GM19372 (cell line): ENCODE data around the gene CCT2.

Experiments
- ATAC-seq: cut with Tn5 transposase; IDR thresholded peaks from one replicate; pipeline ENCODE4 v1.9.1; 2021; ENCODE audit warnings: mild to moderate bottlenecking, low read depth, moderate library complexity; ENCODE audit not compliant: unreplicated experiment

Gene CCT2

DNA sequence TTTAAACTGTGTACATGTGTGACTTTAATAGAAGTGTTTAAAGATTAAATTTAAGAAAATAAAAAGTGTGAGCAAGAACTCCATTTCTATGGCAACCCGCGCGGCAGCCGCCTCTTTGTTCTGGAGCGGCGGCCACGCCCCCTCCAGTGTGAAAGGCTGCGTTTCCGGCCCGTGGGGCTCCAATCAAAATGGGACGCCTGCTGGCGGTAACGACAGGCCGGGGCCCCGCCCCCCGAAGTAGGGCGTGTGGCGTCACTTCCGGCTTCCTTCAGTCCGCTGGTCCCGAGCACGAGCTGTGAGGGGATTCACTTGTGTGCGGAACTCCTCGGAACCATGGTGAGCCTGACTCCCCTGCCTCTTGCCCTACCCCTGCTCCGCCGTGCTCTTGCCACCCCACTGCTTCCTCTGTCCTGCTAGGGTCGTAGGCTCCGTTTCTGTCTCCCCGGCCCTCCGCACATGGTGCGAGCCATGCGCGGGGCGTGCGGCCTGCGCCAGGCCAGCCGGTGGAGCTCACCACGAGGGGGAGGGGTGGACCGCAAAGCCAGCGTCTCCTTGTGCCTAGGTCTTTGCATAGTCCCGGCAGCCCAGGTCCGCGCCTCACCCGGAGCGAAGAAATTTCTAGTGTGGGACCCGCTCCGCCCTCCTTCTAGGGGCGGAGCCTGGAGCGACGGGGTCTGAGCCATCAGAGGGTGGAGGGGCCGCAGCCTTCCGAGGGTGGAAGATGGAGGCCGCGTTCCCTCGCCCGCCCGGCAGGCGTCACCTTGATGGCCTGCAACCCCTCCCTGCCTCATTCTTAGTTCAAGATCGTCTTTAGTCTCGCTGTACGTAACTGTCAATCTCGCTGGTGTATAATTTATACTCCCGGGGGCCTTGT, at the start of gene CCT2:
CCT2 (plus strand) TSS at position 271 of the 874 bp plus-strand sequence; CDS start at position 334, 63 bp downstream.
- ATAC-seq: peak; percentile 95

DNA sequence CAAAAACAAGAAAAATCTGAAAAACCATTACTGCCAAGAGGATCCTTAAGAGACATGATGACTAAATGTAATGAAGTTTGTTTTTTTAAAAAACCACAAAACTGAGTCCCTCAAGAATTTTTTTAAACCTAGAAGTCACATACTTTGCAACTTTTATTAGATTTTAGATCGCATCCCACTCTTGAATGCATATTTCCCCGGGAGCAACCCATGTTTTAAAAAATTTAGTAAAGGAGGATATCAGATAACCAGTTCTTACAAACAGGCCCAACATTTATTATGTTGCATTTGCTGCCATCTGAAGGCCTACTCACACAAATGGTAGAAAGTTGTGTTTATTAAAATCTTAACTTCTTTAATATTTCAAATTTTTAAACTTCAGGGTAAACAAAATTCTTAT, 44.3 kb upstream of the CCT2 start:
- no peak for ATAC-seq

DNA sequence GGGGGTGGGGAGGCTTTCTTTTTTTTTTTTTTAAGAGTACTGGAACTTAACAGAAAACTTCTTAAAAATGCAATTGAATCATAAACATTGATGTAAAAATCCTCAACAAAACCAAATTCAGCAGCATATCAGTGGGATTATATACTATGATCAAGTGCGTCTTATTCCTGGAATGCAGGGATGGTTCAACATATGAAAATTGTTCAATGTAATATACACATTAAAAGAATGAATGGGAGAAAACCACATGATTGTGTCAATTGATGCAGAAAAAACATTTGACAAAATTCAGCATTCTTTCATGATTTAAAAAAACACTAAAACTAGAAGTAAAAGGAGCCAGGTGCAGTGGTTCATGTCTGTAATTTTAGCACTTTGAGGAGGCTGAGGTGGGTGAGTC, 41.2 kb upstream of the CCT2 start:
- ATAC-seq: no peak

DNA sequence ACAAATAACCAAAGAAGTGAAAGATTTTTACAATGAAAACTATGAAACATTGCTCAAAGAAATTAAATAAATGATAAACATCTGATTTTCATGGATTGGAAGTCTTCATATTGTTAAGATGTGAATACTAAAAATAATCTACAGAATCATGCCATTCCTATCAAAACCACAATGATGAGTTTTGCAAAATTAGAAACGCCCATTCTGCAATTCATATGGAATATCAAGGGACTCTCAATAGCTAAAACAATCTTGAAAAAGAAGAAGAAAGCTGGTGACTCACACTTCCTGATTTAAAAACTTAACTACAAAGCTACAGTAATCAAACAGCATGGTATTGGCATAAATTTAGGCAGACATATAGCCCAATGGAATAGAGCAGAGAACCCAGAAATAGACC, 40.2 kb upstream of the CCT2 start:
- ATAC-seq: no peak

DNA sequence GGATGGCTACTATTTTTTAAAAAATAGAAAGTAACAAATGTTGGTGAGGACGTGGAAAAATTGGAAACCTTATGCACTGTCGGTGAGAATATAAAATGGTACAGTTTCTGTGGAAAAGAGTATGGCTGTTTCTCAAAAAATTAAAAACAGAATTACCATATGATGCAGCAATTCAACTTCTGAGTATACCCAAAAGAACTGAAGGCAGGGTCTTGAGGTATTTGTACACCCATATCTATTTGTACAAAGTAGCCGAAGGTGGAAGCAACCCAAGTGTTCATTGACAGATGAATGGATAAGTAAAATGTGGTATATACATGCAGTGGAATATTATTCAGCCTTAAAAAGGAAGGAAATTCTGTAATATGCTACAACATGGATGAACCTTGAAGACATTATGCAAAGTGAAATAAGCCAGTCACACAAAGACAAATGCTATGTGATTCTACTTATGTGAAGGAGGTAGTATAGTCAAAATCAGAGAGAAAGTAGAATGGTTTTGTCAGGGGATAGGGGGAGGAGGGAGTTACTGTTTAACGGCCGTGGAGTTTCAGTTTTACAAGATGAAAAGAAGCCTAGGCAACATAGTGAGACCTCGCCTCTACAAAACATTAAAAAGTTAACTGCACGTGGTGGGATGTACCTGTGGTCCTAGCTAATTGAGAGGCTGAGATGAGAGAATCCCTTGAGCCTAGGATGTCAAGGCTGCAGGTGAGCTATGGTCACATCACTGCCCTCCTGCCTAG, 38.4 kb upstream of the CCT2 start:
- peak; percentile 81 for ATAC-seq

DNA sequence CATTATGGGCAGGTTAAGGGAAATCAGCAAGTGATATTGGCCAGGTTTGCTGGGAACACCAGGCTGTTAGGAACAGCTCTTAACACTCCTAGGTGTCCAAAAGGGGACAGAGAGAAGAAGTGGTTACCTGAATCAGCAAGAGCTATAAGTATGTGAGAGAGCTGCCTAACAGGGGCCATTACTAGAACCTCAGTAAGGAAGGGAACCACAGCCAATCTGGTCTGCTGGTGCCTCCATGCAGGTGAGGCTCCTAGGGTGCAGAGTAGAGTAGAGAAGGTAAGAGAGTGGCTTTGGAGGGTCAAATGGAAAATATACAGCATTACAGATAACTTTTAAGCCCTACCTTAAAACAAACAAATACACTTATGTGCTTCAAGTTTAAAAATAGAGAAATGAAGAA, 36.6 kb upstream of the CCT2 start:
- ATAC-seq: no peak

DNA sequence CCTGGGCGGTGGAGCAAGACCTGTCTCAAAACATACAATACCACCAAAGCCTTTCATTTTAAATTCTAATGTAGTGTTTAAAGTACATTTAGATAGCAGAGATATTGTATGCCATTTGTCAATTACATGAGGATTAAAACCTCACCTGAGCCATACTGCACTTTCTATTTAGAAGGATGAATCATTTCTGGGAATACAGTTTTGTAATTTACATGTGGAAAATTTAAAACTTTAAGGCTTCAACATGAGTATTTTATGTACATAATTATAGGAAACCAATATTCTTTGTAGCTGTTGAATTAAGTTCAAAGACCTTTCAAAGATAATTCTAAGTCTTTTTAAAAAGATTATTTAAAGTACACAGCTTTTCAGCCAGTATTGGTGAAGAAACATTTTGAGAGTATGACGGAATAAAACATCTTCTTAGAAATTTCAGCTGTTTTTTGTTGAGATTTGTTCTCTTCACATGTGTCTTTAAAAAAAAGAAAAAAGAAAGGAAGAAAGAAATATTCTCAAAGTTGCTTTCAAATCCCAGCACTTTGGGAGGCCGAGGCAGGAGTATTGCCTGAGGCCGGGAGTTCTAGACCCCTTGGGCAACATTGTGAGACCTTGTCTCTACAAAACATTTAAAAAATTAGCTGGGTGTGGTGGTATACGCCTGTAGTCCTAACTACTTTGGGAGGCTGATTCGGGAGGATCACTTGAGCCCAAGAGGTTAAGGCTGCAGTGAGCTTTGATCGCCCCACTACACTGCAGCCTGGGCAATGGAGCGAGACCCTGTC, 34.5 kb upstream of the CCT2 start:
- no peak for ATAC-seq

DNA sequence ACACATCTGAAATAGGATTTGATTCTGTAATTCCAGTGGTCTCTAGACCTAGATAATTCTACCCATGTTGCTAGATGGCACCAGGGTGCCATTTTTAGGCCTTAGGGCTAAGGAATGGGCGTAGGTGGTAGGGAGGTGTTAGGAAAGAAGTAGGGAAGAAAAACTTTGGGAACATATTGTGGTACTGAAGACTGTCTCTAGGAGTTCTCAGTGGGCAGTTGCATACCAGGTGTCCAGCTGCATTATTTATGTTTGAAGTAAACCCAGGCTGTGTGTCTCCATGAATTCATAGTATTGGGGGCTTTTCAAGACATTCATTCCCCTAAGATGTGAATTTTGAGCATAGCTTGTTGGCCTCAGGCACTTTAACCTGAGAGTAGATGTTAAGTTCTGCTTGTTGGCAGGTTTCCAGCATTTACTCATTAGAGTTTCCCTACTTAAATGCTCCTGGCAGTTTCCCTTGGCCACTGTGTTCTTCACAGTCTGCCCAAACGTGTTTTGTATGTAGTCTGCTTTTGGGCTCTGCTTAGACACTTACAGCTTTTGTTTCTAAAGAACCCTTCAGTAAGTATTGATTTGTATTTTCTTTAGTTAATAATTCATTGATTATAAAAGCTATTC, 31.5 kb upstream of the CCT2 start:
- ATAC-seq: no peak

DNA sequence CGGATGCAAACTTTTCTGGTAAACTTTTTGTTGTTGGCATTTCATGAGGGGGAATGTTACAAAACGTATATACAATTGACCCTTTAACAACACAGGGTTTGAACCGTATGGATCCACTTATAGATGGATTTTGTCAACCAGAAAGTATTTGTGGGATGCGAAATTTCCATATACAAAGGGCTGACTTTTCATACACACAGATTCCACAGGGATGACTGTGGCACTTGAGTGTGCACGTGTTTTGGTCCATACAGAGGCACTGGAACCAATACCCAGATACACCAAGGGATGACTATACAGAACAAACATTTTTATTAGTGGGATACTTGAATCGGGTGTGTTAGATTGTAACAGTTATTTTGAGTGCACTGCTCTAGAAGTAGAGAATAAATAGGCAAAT, 29.8 kb upstream of the CCT2 start:
- no peak for ATAC-seq

DNA sequence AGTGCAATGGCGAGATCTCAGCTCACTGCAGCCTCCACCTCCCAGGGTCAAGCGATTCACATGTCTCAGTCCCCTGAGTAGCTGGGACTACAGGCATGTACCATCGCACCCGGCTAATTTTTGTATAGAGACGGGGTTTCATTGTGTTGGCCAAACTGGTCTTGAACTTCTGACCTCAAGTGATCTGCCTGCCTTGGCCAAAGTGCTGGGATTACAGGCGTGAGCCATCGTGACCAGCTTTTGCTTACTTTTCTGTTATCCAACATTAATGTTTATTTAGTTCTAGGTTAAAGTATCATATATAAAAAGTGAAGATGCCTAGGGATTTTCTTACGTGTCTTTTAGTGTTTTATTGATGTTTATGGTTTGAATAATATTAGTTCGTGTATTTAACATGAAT, 28.9 kb upstream of the CCT2 start:
- ATAC-seq: no peak

DNA sequence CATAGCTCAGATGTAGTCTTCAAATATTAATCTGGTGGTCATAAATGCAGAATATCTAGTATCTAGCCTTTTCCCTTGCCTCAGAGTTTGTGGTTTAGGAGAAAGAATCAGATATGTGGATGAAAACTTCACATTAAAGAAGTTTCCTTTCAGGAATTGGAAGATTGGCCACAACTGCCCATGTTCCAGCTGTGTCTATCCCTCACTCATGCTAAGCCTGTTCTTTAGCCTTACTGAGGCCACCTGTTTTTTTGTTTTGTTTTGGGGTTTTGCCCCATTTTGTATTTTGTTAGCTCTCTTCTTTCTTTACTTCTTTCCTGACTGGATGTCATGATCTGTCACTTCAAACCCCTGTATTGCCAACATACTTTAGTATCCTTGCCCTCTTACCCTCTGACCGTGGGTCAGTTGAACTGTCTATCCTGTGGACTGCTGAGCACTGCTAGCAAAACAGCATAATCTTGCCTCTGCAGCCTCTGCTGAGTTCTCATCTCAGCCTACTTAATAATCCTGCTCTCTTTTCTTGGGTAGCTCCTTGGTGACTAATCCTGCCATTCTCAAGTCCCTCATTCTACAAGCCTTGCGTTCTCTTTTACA, 22.0 kb upstream of the CCT2 start:
- no peak for ATAC-seq

DNA sequence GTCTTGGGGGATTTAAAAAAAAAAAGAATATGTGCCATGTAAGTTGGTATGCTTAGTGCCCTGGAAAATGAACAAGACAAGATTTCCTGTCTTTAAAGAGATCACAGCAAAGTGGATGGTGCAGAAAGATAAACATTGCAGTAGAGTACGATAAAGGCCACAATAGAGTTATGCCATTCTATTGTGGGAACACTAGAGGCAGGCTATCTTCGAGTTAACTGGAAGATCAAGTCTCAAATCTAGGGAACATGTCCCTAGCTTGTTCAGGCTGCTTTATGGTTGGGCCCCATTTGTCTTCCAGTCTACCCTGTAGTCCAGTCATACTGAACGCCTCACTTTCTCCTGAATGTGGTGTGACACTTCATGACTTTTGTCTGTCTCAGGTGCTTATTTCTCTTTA, 18.7 kb upstream of the CCT2 start:
- no peak for ATAC-seq

DNA sequence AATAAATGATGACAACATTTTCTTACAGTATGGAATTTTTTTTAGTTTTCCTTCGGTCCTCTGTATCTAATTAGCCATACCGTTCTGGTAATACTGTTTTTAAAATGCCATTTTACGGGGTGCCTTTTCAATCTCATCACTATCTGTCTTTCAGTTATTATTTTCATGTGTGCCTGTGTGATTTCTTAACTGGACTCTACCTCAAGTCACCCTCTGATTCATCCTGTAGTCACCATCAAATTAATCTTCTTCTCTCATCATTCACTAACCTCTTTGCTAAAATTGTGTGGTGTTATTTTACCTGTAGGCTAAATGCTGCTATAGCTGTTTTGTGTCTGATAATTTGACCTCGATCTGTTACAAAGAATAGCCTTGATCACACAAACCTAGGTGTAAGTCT, 16.0 kb upstream of the CCT2 start:
- ATAC-seq: no peak

DNA sequence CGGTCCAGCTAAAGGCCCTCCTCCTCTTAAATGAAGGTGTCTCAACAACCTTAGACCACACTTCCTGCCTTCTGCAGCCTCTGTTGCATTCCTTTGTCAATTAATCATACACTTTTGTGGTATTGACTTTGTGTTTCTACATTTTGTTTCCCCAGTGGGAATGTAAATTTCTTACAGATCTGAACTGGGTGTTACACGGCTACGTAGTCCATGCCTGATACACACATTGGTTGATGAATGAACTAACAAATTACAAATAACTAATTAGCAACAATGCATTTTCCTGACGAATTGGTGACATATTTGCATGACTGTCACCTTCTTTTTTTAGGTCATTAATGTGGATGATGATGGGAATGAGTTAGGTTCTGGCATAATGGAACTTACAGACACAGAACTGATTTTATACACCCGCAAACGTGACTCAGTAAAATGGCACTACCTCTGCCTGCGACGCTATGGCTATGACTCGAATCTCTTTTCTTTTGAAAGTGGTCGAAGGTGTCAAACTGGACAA, 15.2 kb upstream of the CCT2 start:
- no peak for ATAC-seq

DNA sequence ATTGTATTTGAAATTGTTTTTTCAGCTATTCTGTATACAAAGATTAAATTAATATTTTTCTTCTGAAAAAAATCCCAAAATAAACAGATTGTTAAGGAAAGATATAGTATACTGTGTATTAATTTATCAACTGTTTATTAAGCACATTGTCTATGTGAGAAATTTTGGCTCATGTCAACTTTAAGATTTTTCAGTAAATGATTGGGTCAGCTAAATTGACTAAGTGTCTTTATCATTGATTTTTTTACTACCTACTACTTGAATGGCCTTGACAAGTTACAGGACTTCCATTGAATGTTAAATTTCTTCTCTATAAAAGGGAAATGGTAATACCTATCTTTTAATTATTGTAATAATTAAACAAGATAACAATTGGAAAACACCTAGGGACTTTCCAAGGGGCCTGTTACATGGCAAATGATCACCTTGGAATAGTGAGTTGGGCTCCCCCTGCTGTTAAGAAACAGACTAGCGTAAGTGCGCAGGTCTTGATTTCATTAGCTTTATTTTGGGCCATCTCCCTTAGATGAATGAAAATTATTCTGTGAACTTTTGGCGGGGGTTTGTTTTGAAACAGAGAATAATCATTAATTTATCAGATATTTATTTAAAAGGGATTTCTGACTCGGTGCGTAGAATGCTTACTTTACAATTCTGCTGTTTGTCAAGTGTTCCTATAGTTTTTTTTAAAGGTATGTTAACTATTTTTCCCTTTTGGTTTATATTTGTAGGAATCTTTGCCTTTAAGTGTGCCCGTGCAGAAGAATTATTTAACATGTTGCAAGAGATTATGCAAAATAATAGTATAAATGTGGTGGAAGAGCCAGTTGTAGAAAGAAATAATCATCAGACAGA, 14.5 kb upstream of the CCT2 start:
- peak; percentile 83 for ATAC-seq

DNA sequence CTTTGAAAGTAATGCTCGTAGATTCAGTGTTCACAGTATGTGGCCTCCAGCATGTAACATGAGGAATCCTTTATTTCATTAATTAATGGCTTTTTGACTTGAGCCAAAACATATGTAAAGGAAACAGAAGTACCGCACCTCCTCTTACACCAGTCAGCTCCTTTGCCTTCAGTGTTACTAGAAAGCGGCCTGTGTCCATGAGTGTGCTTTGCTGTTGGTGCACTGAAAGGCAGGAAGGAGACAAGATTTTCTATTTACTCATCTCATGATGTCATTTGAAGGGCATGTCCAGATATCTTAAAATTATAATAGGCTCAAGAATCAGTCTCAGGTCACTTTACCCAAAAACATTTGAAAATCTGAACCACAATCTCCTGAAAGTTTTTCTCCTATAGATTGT, 9.9 kb upstream of the CCT2 start:
- no peak for ATAC-seq

DNA sequence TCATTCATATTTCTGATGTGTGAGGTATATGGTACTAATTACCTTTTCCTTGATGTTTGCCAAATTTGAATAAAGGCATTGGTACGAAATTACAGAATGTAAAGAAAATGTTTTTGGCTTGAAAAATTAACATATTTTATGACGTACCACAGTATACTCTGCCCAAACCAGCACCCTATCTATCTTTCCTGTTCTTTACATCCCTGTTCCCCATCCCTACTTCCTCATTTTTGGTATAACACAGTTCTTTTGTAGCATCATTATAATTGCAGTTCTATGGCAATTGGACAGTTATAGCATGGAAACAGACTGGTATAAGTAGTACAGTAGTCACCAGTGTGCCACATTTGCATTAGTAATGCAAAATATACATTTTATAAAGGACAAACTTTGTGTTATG, 7.0 kb upstream of the CCT2 start:
- ATAC-seq: no peak

DNA sequence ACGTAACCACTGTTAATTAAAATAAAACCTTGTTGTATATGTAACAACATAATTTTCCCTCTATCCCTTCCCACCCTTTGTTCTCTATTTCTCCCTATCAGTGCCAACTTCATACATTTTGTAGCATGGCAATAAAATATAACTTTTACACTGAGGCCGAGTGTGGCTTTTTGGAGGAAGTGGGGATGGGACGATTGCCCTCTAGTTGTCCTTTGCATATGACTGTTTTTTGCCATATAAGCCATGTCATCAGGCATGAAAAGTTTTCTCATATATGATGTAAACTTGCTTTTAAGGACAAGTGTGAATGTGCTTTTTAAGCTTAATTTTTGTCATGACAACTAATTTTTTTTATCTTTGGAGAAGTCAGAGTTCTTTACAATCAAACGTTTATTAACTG, 6.2 kb upstream of the CCT2 start:
- no peak for ATAC-seq

DNA sequence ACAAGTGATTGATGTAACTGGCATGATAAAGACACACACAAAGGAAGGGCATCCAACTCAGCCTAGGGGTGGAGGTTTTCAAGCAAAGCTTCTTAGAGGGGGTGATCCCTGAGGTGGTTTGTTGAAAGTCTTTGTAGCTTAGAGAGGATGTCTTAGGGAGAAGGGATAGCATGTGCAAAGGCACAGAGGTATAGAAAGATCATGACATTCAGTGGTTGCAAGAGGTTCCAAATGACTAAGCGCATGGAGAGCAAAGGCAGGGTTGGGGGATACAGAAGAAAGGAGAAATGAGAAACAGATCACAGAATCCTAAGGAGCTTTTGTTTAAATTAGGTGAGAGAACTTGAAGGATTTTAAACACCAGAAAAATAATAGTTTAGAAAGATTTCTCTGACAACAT, 5.2 kb upstream of the CCT2 start:
- ATAC-seq: no peak
